GM19238 (cell line): Measurements from ENCODE around the gene PLEKHF1.
A peak's percentile ranks its signal among the peaks of the same experiment; 100 is the strongest.
"Not testable (repeated sequence)": the region's sequence is repeated elsewhere in the genome, so short reads cannot be mapped to it uniquely, and the experiment has no call there.

Source experiments
- DNase-seq: peaks from one replicate; pipeline ENCODE4 v3.0.0; 2011; ENCODE audit warnings: low spot score; ENCODE audit not compliant: insufficient read length

Gene PLEKHF1

GRCh38 chr19:29665215-29665825, at the start of gene PLEKHF1:
Gene PLEKHF1, plus strand, starts transcription at chr19:29665461. Its CDS starts 8,379 bp downstream, at chr19:29673840.
- DNase-seq, result peak; percentile 93

GRCh38 chr19:29615891-29616425, 49.3 kb upstream of the PLEKHF1 start:
- no peak for DNase-seq

GRCh38 chr19:29616541-29616940, 48.7 kb upstream of the PLEKHF1 start:
- DNase-seq, result no peak

- DNase-seq, result no peak
These were observed 47.6 kb upstream of the PLEKHF1 start for GRCh38 chr19:29617366-29618266.

GRCh38 chr19:29618434-29618833, 46.8 kb upstream of the PLEKHF1 start:
- DNase-seq, result no peak

- no peak for DNase-seq
These were observed 46.4 kb upstream of the PLEKHF1 start for GRCh38 chr19:29618871-29619270.

GRCh38 chr19:29620931-29621351, 44.3 kb upstream of the PLEKHF1 start:
- peak; percentile 30 for DNase-seq

- DNase-seq, result peak; percentile 47
These were observed 42.8 kb upstream of the PLEKHF1 start for GRCh38 chr19:29622166-29623070.

GRCh38 chr19:29623726-29624488, 41.4 kb upstream of the PLEKHF1 start:
- no peak for DNase-seq

- DNase-seq, result no peak
These were observed 40.6 kb upstream of the PLEKHF1 start for GRCh38 chr19:29624489-29625185.

- no peak for DNase-seq
These were observed 40.0 kb upstream of the PLEKHF1 start for GRCh38 chr19:29625186-29625651.

GRCh38 chr19:29626386-29626785, 38.9 kb upstream of the PLEKHF1 start:
- no peak for DNase-seq

- DNase-seq, result not testable (repeated sequence)
These were observed 38.4 kb upstream of the PLEKHF1 start for GRCh38 chr19:29626832-29627231.

GRCh38 chr19:29628661-29629385, 36.4 kb upstream of the PLEKHF1 start:
- DNase-seq, result no peak

GRCh38 chr19:29629836-29630534, 35.3 kb upstream of the PLEKHF1 start:
- no peak for DNase-seq

GRCh38 chr19:29630655-29631054, 34.6 kb upstream of the PLEKHF1 start:
- no peak for DNase-seq

GRCh38 chr19:29631450-29631849, 33.8 kb upstream of the PLEKHF1 start:
- DNase-seq, result no peak

GRCh38 chr19:29634002-29634401, 31.3 kb upstream of the PLEKHF1 start:
- DNase-seq, result no peak
